IPS-15b (cell line): ENCODE data around the gene BCLAF1.
"Not testable (repeated sequence)": the region's sequence is repeated elsewhere in the genome, so short reads cannot be mapped to it uniquely, and the experiment has no call there.

ENCODE experiments used
- H3K27me3 ChIP-seq: one replicate; pipeline ENCODE4 v1.6.1; 2013; ENCODE audit warnings: low read length; ENCODE audit not compliant: control insufficient read depth, insufficient read depth
- H3K36me3 ChIP-seq: one replicate; pipeline ENCODE4 v1.6.1; 2013; ENCODE audit warnings: low read length; ENCODE audit not compliant: control insufficient read depth, insufficient read depth
- H3K4me1 ChIP-seq: one replicate; pipeline ENCODE4 v1.6.1; 2013; ENCODE audit warnings: mild to moderate bottlenecking, low read length; ENCODE audit not compliant: control insufficient read depth, insufficient read depth
- H3K4me3 ChIP-seq: one replicate; pipeline ENCODE4 v1.5.1; 2013; ENCODE audit warnings: low read depth, low read length
- H3K9ac ChIP-seq: one replicate; pipeline ENCODE4 v1.6.1; 2013; ENCODE audit warnings: low read depth, mild to moderate bottlenecking, low read length
- H3K9me3 ChIP-seq: one replicate; pipeline ENCODE4 v1.6.1; 2013; ENCODE audit warnings: mild to moderate bottlenecking, low read length; ENCODE audit not compliant: control insufficient read depth, insufficient read depth

Gene BCLAF1

DNA sequence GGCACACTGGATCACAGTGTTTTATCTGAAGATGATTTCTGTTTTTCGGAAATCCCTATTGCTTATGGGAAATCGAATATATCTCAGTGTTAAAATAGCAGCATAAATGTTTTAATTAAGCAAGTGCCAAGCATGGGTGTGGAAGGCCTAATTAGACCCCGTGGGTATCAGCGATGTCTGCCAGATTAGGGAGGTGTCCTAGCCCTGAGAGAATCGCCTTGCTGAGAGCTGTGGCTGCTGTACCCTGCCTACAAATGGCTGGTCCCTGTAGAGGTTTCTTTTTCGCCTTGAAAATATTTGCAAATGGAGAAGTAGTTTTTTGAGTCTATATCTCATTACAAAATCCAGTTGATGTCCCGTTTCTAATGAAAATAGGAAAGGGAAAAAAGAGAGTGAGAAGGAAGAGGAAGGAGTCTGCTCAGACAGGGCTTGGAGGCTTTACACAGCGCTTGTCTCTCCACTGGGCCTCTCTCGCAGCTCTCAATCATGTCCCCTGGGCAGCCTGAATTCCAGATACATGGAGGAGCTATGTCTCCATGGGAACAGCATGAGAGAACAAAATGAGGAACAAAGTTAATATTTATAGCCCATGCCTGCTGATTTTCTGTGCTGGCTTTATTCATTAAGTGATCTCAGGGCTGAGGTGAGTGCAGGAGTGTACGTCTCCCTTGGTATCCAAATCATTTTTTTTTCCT is 35.2 kb upstream of the BCLAF1 start:
- Histone ChIP-seq H3K27me3 (no peaks in the 10 kb centered on the region), H3K36me3 (no peaks in the 10 kb centered on the region), H3K9me3 (no peaks in the 10 kb centered on the region), H3K4me3 (no peak overlapping the region), H3K4me1 (no peaks in the 10 kb centered on the region), H3K9ac (no peak overlapping the region)

- Histone ChIP-seq H3K27me3 (no peaks in the 10 kb centered on the region), H3K9ac (no peak overlapping the region), H3K4me3 (no peak overlapping the region), H3K36me3 (no peaks in the 10 kb centered on the region), H3K9me3 (no peaks in the 10 kb centered on the region), H3K4me1 (no peaks in the 10 kb centered on the region)
Observed at GRCh38 chr6:136323431-136324112, 33.9 kb upstream of the BCLAF1 start.

DNA sequence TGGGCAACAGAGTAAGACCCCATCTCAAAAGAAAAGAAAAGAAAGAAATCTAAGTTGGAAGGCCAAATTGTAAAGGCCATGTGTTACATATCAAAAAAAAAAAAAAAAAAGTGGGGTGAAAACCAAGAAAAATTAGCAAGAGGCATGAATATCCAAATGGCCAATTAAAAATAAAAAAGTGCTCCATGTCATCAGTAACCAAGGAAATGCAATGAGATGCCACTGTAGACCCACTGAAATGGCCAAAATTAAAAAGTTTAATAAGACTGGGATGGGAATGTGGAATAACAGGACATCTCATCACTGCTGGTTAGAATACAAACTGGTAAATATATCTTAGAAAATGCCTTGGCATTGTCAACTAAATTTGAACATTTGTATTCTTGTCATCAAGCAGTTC is 30.1 kb upstream of the BCLAF1 start:
- H3K4me1 ChIP-seq = no peaks in the 10 kb centered on the region
- H3K9me3 ChIP-seq = no peaks in the 10 kb centered on the region
- H3K36me3 ChIP-seq = no peaks in the 10 kb centered on the region
- no peak overlapping the region for H3K9ac ChIP-seq
- no peaks in the 10 kb centered on the region for H3K27me3 ChIP-seq
- H3K4me3 ChIP-seq = no peak overlapping the region

DNA sequence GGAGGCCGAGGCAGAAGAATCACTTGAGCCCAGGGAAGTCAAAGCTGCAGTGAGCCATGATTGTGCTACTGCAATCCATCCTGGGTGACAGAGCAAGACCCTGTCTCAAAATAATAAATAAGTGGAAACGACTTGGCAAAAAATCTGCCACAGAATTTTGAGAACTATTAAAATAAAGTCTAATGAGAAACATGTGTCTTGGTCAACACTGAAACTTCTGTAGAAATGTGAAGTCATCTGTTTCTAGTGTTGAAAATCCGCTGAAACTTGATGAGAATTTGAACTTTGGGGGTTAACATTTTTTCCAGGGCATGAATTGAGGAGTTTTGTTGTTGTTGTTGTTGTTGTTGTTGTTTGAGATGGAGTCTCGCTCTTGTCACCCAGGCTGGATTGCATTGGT is 29.0 kb upstream of the BCLAF1 start:
- Histone ChIP-seq H3K9ac (no peak overlapping the region), H3K4me1 (no peaks in the 10 kb centered on the region), H3K27me3 (no peaks in the 10 kb centered on the region), H3K4me3 (no peak overlapping the region), H3K36me3 (no peaks in the 10 kb centered on the region), H3K9me3 (no peaks in the 10 kb centered on the region)

DNA sequence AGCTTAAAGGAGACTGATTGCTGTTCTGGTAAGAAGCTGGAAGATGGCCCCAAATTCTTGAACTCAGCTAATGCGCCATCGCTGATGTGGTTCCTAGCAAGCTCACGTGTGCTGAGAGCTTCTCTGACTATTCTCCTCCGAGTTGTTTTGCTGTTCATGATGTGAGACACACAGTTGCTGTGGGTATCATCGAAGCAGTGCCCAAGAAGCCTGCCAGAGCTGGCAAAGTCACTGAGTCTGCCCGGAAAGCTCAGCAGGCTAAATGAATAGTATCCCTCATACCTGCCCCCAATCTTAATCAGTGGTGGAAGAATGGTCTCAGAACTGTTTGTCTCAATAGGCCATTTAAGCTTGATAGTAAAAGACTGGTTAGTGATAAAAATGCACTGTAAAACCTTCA is 28.3 kb upstream of the BCLAF1 start:
- H3K27me3 ChIP-seq = no peaks in the 10 kb centered on the region
- no peaks in the 10 kb centered on the region for H3K36me3 ChIP-seq
- H3K4me1 ChIP-seq = no peaks in the 10 kb centered on the region
- no peak overlapping the region for H3K4me3 ChIP-seq
- H3K9me3 ChIP-seq = no peaks in the 10 kb centered on the region
- H3K9ac ChIP-seq = no peak overlapping the region

DNA sequence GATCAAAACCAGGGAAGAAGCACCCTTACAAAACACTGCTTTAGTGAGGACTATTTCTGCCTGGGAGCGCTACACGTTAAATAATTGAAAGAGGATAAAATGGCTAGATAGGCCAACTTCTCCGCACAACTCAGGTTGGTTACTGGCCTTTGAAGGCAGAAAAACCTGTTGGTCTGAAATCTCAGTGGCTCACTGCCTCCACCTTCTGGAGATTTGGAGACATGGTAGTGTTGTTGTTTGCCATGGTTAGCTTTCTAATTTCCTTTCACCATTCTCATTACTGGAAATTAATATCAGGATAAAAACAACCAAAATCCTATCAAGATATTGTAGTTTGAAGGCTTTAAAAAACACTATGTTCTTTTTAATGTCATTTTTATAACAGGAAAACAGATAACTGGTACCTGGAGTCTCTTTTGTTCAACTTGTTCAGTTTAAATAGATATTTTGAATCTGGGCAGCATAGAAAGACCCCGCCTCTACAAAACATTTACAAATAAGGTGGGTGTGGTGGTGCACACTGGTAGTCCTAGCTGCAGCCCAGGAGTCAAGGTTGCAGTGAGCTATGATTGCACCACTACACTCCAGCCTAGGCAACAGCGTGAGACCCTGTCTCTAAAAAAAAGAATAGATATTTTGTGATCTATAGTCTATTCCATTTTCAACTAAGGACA is 27.5 kb upstream of the BCLAF1 start:
- no peaks in the 10 kb centered on the region for H3K4me1 ChIP-seq
- no peaks in the 10 kb centered on the region for H3K36me3 ChIP-seq
- H3K27me3 ChIP-seq = no peaks in the 10 kb centered on the region
- no peak overlapping the region for H3K9ac ChIP-seq
- H3K9me3 ChIP-seq = no peaks in the 10 kb centered on the region
- H3K4me3 ChIP-seq = no peak overlapping the region

- H3K36me3 ChIP-seq = no peaks in the 10 kb centered on the region
- no peaks in the 10 kb centered on the region for H3K4me1 ChIP-seq
- no peak overlapping the region for H3K9ac ChIP-seq
- no peak overlapping the region for H3K4me3 ChIP-seq
- H3K9me3 ChIP-seq = no peaks in the 10 kb centered on the region
- H3K27me3 ChIP-seq = no peaks in the 10 kb centered on the region
Observed at GRCh38 chr6:136315594-136315993, 25.9 kb upstream of the BCLAF1 start.

DNA sequence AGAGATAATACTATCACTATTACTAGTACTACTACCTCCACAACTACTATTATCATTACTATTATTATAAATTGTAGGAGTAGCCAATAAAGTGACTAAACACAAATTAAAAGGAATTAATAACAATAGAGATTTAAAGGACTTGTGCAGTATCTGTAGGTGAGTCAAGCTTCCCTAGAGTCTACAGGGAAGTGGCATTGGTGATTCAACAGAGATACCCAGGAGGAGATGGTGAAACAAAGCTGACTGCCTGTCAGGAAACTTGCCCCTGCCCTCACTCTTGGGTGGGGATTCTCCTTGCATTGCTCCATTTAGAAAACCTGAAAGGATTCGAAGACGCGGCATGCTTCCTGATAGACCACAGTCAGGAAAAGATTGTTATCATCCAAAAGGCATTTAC is 23.3 kb upstream of the BCLAF1 start:
- Histone ChIP-seq H3K27me3 (no peaks in the 10 kb centered on the region), H3K4me3 (no peak overlapping the region), H3K4me1 (no peaks in the 10 kb centered on the region), H3K9ac (no peak overlapping the region), H3K36me3 (no peaks in the 10 kb centered on the region), H3K9me3 (no peaks in the 10 kb centered on the region)

GRCh38 chr6:136309729-136310311 is 20.2 kb upstream of the BCLAF1 start:
- Histone ChIP-seq H3K4me3 (no peak overlapping the region), H3K36me3 (no peaks in the 10 kb centered on the region), H3K4me1 (no peaks in the 10 kb centered on the region), H3K9ac (no peak overlapping the region), H3K9me3 (no peaks in the 10 kb centered on the region), H3K27me3 (no peaks in the 10 kb centered on the region)

DNA sequence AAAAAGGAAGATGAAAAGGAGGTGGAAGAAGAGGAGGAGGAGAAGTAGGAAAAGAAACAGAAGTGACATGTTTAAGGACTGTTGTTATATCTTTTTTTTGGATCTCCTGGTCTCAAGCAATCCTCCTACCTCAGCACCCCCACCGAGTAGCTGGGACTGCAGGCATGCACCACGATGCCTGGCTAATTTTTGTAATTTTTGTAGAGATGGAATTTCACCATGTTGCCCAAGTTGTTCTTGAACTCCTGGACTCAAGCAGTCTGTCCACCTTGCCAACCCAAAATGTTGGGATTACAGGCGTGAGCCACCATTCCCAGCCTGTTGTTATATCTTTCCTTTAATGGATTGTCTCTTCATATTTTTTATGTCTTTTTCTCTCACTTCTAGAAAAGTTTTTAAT is 19.5 kb upstream of the BCLAF1 start:
- Histone ChIP-seq H3K4me1 (no peaks in the 10 kb centered on the region), H3K27me3 (no peaks in the 10 kb centered on the region), H3K9ac (no peak overlapping the region), H3K9me3 (no peaks in the 10 kb centered on the region), H3K4me3 (no peak overlapping the region), H3K36me3 (no peaks in the 10 kb centered on the region)

DNA sequence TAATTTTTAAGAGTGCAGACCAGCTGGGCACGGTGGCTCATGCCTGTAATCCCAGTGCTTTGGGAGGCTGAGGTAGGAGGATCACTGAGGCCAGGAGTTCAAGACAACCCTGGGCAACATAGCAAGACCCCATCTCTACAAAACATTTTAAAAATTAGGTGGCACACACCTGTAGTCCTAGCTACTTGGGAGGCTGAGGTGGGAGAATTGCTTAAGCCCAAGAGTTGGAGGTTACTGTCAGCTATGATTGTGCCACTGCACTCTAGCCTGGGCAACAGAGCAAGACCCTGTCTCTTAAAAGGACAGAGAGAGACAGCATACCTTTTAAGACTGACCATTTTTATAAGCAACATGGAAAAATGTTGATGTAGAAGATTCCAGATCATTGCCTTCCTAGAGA is 18.8 kb upstream of the BCLAF1 start:
- H3K9me3 ChIP-seq, H3K27me3 ChIP-seq, H3K4me3 ChIP-seq, H3K36me3 ChIP-seq, H3K9ac ChIP-seq, H3K4me1 ChIP-seq: not testable (repeated sequence)

DNA sequence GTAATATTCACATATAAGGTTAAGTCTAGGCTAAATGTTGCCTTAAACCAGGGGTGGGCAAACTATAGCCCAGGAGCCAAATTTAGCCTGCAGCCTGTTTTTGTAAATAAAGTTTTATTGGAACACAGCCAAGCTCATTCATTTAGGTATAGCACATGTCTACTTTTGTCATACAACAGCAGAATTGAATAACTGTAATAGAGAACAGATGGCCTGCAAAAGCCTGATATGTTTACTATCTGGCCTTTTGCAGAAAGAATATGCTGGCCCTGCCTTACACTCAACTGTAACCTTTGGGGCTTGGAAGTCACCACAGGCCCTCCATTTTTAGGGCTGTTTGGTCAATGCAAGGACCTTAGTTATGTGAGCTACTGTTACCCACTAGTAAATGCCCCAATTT is 17.7 kb upstream of the BCLAF1 start:
- no peak overlapping the region for H3K4me3 ChIP-seq
- no peaks in the 10 kb centered on the region for H3K4me1 ChIP-seq
- no peaks in the 10 kb centered on the region for H3K9me3 ChIP-seq
- no peak overlapping the region for H3K9ac ChIP-seq
- H3K36me3 ChIP-seq = no peaks in the 10 kb centered on the region
- H3K27me3 ChIP-seq = no peaks in the 10 kb centered on the region
